Breast epithelium (tissue), 3 donors: Measurements from ENCODE around the gene MELTF.

Experiments used
- POLR2A ChIP-seq: fragments of 450-650 bp; IDR thresholded peaks from one replicate; pipeline ENCODE4 v1.6.1; 2016; ENCODE audit warnings: antibody characterized with exemption, mild to moderate bottlenecking, moderate library complexity
- POLR2AphosphoS5 ChIP-seq, 3 donors: sonication (generic); formaldehyde crosslinking; IDR thresholded peaks; one replicate each; pipeline ENCODE4 v1.6.1; 2017; ENCODE audit warnings: antibody characterized with exemption in 3 of 3
- TF ChIP-seq, protein P1 (sequence below), 3 donors: fragments of 450-650 bp; IDR thresholded peaks; one replicate each; pipeline ENCODE4 v1.5.1; 2016 to 2017; ENCODE audit warnings: antibody characterized with exemption in 3 of 3, mild to moderate bottlenecking in 3 of 3, moderate library complexity in 3 of 3

DNA sequence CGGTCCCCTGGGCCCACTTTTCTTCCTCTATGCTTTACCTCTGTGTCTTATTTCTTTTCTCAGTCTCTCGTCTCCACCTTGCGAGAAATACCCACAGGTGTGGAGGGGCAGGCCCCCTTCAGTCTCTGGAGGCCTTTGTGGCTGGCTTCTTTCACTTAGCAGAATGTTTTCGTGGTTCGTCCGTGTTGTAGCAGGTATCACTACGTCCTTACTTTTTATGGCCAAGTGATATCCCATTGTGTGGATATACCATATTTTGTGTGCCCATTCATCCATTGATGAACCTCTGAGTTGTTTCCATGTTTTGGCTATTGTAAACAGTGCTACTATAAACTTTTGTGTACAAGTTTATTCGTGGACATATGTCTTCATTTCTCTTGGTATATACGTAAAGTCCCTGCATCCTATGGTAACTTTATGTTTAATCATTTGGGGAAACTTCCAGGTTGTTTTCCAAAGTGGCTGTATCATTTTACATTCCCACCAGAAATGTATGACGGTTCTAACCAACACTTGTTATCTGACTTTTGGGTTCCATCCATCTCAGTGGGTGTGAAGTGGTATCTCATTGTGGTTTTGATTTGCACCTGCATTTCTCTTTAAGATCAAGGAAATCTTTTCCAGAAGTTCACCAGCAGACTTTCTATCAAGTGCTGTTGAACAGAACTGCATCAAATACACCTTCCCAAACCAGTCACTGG lies 66.5 kb downstream of the MELTF start:
- TF ChIP-seq, protein P1, sequence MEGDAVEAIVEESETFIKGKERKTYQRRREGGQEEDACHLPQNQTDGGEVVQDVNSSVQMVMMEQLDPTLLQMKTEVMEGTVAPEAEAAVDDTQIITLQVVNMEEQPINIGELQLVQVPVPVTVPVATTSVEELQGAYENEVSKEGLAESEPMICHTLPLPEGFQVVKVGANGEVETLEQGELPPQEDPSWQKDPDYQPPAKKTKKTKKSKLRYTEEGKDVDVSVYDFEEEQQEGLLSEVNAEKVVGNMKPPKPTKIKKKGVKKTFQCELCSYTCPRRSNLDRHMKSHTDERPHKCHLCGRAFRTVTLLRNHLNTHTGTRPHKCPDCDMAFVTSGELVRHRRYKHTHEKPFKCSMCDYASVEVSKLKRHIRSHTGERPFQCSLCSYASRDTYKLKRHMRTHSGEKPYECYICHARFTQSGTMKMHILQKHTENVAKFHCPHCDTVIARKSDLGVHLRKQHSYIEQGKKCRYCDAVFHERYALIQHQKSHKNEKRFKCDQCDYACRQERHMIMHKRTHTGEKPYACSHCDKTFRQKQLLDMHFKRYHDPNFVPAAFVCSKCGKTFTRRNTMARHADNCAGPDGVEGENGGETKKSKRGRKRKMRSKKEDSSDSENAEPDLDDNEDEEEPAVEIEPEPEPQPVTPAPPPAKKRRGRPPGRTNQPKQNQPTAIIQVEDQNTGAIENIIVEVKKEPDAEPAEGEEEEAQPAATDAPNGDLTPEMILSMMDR (IDR thresholded peaks at IDR 0.05) = no peak
- TF ChIP-seq POLR2A = no peak
- TF ChIP-seq POLR2AphosphoS5 (IDR thresholded peaks at IDR 0.05) = no peak
